ENCODE data around the gene ART5.
A peak's percentile ranks its signal among the peaks of the same experiment; 100 is the strongest.
"Not testable (repeated sequence)": the region's sequence is repeated elsewhere in the genome, so short reads cannot be mapped to it uniquely, and the experiment has no call there.

Gene ART5

GRCh38 chr11:3643102-3643546 lies 1.3 kb upstream of the ART5 start:
- intact Hi-C loops (cut with micrococcal nuclease); H3K36me3 Mint-ChIP-seq (ENCODE audit: low read depth); H3K4me3 Mint-ChIP-seq; H3K27ac Mint-ChIP-seq; H3K9me3 Mint-ChIP-seq: not testable (repeated sequence)
- Mint-ChIP-seq H3K4me1 (ENCODE audit: low read depth) (peaks cover 19% of the 10 kb centered on the region), H3K27me3 (peaks cover 47% of the 10 kb centered on the region)

GRCh38 chr11:3642071-3642951 lies 519 bp upstream of the ART5 start:
- H3K4me1 Mint-ChIP-seq (ENCODE audit: low read depth) = peaks cover 19% of the 10 kb centered on the region
- H3K27ac Mint-ChIP-seq = no peak overlapping the region
- peak overlapping the region; percentile 61 for H3K4me3 Mint-ChIP-seq
- intact Hi-C loops (cut with micrococcal nuclease) = no loop called here
- peaks cover 44% of the 10 kb centered on the region for H3K27me3 Mint-ChIP-seq
- peaks cover 8% of the 10 kb centered on the region for H3K9me3 Mint-ChIP-seq
- H3K36me3 Mint-ChIP-seq (ENCODE audit: low read depth) = no peaks in the 10 kb centered on the region

GRCh38 chr11:3641191-3641590 lies 601 bp downstream of the ART5 start:
- no peak overlapping the region for H3K27ac Mint-ChIP-seq
- peaks cover 38% of the 10 kb centered on the region for H3K27me3 Mint-ChIP-seq
- H3K9me3 Mint-ChIP-seq = peaks cover 8% of the 10 kb centered on the region
- peak overlapping the region; percentile 39 for H3K4me3 Mint-ChIP-seq
- intact Hi-C loops (cut with micrococcal nuclease) = no loop called here
- peaks cover 19% of the 10 kb centered on the region for H3K4me1 Mint-ChIP-seq (ENCODE audit: low read depth)
- no peaks in the 10 kb centered on the region for H3K36me3 Mint-ChIP-seq (ENCODE audit: low read depth)

DNA sequence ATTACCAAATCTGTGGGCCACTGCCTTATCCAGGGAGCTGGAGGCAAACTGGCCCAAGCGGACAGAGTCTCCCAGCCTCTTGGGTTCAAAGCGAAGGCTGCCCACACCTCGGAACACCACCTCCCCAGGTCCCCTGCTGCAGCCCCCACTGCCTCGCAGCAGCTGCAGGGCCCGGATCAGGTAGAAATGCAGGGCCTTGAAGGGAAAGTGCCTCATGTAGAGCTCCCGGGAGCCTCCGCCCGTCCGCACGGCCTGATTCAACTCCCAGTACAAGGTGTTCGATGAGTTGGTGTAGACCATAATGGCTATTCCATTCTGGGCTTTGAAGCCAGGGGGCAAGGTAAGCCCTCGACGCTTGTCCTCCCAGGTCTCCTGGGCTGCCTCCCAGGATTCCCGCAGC lies 2.0 kb downstream of the ART5 start:
- intact Hi-C loops (cut with micrococcal nuclease) = no loop called here
- Mint-ChIP-seq H3K27ac (no peak overlapping the region), H3K4me1 (ENCODE audit: low read depth) (peaks cover 19% of the 10 kb centered on the region), H3K4me3 (no peak overlapping the region), H3K36me3 (ENCODE audit: low read depth) (no peaks in the 10 kb centered on the region), H3K9me3 (peaks cover 8% of the 10 kb centered on the region), H3K27me3 (peaks cover 32% of the 10 kb centered on the region)

DNA sequence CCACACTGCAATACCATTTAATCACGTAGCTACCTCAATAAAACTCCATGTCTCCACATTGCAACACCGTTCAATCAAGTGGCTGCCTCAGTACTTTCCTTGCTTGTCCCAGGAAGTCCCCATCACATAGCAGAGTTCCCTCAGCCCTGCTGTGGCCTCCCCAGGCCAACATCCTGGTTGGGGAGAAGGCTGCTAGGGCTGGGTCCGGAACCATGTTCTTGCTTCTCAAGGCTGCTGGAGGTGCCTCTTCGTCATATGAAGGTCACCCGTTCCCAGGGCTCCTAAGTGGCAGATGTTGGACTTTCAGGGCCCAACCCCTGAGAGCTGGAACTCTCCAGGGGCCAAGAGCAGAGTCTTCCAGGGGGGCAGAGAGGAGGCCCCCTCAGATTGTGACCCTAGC lies 3.3 kb downstream of the ART5 start:
- H3K27ac Mint-ChIP-seq = no peak overlapping the region
- intact Hi-C loops (cut with micrococcal nuclease) = no loop called here
- H3K9me3 Mint-ChIP-seq = no peaks in the 10 kb centered on the region
- no peak overlapping the region for H3K4me3 Mint-ChIP-seq
- no peaks in the 10 kb centered on the region for H3K36me3 Mint-ChIP-seq (ENCODE audit: low read depth)
- H3K4me1 Mint-ChIP-seq (ENCODE audit: low read depth) = peaks cover 25% of the 10 kb centered on the region
- H3K27me3 Mint-ChIP-seq = peaks cover 21% of the 10 kb centered on the region

DNA sequence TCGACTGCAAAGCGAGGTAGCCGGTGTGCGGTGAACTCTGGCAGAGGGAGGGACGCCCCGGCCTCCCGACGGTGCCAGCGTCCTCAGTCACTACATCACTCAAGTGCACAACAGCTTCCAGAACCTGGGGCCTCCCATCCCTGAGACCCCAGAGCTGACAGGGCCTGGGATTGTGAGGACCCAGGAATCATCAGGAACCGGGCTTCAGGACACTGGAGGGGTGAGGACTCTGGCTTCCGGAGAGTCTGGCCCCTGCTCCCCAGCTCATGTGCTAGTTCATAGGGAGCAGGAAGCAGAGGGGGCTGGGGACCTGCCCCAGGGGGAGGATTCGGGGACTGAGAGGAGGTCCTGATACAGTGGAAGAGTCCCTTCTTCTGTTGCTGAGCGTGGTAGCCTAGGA lies 4.6 kb downstream of the ART5 start:
- peaks cover 9% of the 10 kb centered on the region for H3K27me3 Mint-ChIP-seq

GRCh38 chr11:3635641-3636375 lies 6.0 kb downstream of the ART5 start:
- Mint-ChIP-seq H3K27me3 (peaks cover 3% of the 10 kb centered on the region), H3K9me3 (no peaks in the 10 kb centered on the region), H3K4me1 (ENCODE audit: low read depth) (peaks cover 18% of the 10 kb centered on the region), H3K27ac (no peak overlapping the region), H3K4me3 (no peak overlapping the region), H3K36me3 (ENCODE audit: low read depth) (no peaks in the 10 kb centered on the region)
- intact Hi-C loops (cut with micrococcal nuclease) = no loop called here

More for the DNA sequence above, 4.6 kb downstream of the ART5 start:
- Mint-ChIP-seq H3K27ac (no peak overlapping the region), H3K9me3 (no peaks in the 10 kb centered on the region), H3K36me3 (ENCODE audit: low read depth) (no peaks in the 10 kb centered on the region), H3K4me3 (no peak overlapping the region), H3K4me1 (ENCODE audit: low read depth) (peaks cover 23% of the 10 kb centered on the region)
- intact Hi-C loops (cut with micrococcal nuclease) = no loop called here

DNA sequence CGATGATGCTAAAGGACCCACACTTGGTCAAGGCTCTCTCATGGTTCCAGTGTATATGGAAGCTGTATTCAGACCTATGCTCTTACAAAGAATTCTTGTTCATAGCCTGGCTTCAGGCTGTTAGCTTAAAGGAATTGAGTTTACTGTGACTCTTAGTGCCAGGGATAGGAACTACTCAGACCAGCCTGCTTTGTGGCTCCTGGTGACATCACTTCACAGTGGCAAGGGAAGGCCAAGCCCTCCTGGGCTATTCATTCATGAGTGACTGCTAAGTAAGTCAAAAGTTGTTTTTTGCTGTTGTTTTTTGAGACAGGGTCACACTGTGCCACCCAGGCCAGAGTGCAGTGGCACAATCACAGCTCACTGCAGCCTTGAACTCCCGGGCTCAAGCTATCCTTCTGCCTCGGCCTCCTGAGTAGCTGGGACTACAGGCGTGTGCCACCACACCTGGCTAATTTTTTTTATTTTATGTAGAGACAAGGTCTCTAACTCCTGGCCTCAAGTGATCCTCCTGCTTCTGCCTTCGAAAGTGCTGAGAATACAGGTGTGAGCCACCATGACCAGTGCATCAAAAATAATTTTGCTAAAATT lies 9.6 kb downstream of the ART5 start:
- Mint-ChIP-seq H3K27ac (no peak overlapping the region), H3K4me1 (ENCODE audit: low read depth) (peaks cover 10% of the 10 kb centered on the region)

DNA sequence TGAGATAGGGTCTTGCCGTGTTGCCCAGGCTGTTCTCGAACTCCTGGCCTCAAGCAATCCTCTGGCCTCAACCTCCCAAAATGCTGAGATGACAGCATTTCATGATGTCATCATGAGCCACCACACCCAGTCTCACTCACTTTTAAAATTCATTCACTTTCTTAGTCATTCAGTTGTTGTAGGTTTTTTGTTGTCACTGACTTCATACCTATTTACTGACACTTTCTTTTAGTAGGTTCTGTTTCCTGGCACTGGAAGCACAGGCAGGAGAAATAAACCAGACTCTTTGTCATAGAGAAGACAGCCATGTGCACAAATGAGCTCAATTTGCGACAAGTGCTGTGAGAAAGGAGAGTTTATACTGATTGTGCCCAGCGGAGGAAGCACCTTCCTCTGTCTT lies 10.5 kb downstream of the ART5 start:
- Mint-ChIP-seq H3K9me3 (no peaks in the 10 kb centered on the region), H3K4me1 (ENCODE audit: low read depth) (peaks cover 16% of the 10 kb centered on the region), H3K27me3 (peaks cover 5% of the 10 kb centered on the region), H3K36me3 (ENCODE audit: low read depth) (no peaks in the 10 kb centered on the region), H3K27ac (no peak overlapping the region), H3K4me3 (no peak overlapping the region)
- intact Hi-C loops (cut with micrococcal nuclease) = no loop called here

More for the DNA sequence above, 9.6 kb downstream of the ART5 start:
- H3K4me3 Mint-ChIP-seq = no peak overlapping the region
- intact Hi-C loops (cut with micrococcal nuclease) = no loop called here
- H3K36me3 Mint-ChIP-seq (ENCODE audit: low read depth) = no peaks in the 10 kb centered on the region
- no peaks in the 10 kb centered on the region for H3K27me3 Mint-ChIP-seq
- no peaks in the 10 kb centered on the region for H3K9me3 Mint-ChIP-seq

DNA sequence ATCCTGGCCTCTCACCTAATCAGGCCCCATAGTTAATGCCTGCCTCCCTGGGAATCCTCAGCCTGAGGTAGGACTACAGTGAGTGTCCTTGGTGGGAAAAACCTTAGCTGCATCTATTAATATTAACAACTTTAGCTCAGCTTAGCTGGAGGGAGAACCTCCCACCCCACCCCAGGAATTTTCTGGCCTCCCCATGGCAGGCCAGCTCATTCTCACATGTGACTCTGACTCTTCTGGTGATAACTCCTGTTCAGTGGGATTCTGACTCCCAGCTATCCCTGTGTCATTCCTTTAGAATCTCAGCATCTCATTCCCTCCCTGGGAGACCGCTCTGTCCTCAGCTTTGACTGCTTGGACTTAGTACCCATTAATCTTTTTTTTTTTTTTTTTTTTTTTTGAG lies 14.5 kb downstream of the ART5 start:
- Mint-ChIP-seq H3K27me3 (peaks cover 6% of the 10 kb centered on the region), H3K9me3 (no peaks in the 10 kb centered on the region), H3K4me3 (no peak overlapping the region), H3K4me1 (ENCODE audit: low read depth) (peaks cover 21% of the 10 kb centered on the region), H3K27ac (peak overlapping the region; percentile 83), H3K36me3 (ENCODE audit: low read depth) (no peaks in the 10 kb centered on the region)
- intact Hi-C loops (cut with micrococcal nuclease) = no loop called here

GRCh38 chr11:3626250-3626960 lies 15.4 kb downstream of the ART5 start:
- intact Hi-C loops (cut with micrococcal nuclease) = no loop called here
- Mint-ChIP-seq H3K9me3 (no peaks in the 10 kb centered on the region), H3K4me3 (peak overlapping the region; percentile 63), H3K4me1 (ENCODE audit: low read depth) (peaks cover 21% of the 10 kb centered on the region), H3K27me3 (peaks cover 6% of the 10 kb centered on the region), H3K27ac (peak overlapping the region; percentile 83), H3K36me3 (ENCODE audit: low read depth) (no peaks in the 10 kb centered on the region)

- peaks cover 9% of the 10 kb centered on the region for H3K27me3 Mint-ChIP-seq
- peaks cover 21% of the 10 kb centered on the region for H3K4me1 Mint-ChIP-seq (ENCODE audit: low read depth)
- no peaks in the 10 kb centered on the region for H3K9me3 Mint-ChIP-seq
- H3K36me3 Mint-ChIP-seq (ENCODE audit: low read depth) = no peaks in the 10 kb centered on the region
- intact Hi-C loops (cut with micrococcal nuclease) = no loop called here
- no peak overlapping the region for H3K4me3 Mint-ChIP-seq
- H3K27ac Mint-ChIP-seq = no peak overlapping the region
Measured at GRCh38 chr11:3623767-3624458, 17.9 kb downstream of the ART5 start.

DNA sequence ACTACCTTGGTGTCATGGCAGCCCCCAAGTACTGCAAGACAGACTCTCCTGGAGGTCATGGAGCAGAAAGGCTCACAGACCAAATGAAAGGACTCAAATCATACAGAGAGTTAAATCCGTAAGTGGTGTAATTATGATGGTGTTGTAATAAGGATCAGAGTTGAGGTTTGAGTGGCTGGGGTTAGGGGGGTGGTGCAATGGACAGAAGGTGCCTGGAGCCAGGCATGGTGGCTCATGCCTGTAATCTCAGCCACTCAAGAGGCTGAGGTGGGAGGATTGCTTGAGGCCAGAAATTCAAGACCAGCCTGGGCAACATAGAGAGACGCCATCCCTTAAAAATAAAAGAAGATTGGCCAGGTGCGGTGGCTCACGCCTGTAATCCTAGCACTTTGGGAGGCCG lies 18.7 kb downstream of the ART5 start:
- peaks cover 21% of the 10 kb centered on the region for H3K4me1 Mint-ChIP-seq (ENCODE audit: low read depth)
- H3K27ac Mint-ChIP-seq = no peak overlapping the region
- no peaks in the 10 kb centered on the region for H3K9me3 Mint-ChIP-seq
- H3K36me3 Mint-ChIP-seq (ENCODE audit: low read depth) = no peaks in the 10 kb centered on the region
- H3K27me3 Mint-ChIP-seq = peaks cover 9% of the 10 kb centered on the region
- H3K4me3 Mint-ChIP-seq = no peak overlapping the region
- intact Hi-C loops (cut with micrococcal nuclease) = no loop called here
